SK-N-SH treated with all-trans-retinoic acid at 6 μM for 48 hours (cell line): ENCODE data around the gene ERFE.

Experiments
- ATAC-seq: fragments of 200-7000 bp; cut with Tn5 transposase; 3 replicates; pipeline ENCODE4 v1.9.1; 2020; ENCODE audit warnings: mild to moderate bottlenecking, moderate library complexity
- ARNTL ChIP-seq: fragments of 450-650 bp; formaldehyde crosslinking; IDR thresholded peaks from 2 replicates; pipeline ENCODE4 v1.5.0; 2020; ENCODE audit warnings: low read depth, mild to moderate bottlenecking, moderate library complexity, borderline replicate concordance
- BACH2 ChIP-seq: fragments of 250-450 bp; sonication (Bioruptor Pico); IDR thresholded peaks from 2 replicates; pipeline ENCODE4 v1.9.0; 2021; ENCODE audit warnings: mild to moderate bottlenecking, borderline replicate concordance
- CSDC2 ChIP-seq: fragments of 250-450 bp; sonication (Bioruptor Pico); IDR thresholded peaks from 2 replicates; pipeline ENCODE4 v1.5.0; 2020; ENCODE audit warnings: mild to moderate bottlenecking, moderate library complexity
- ESRRG ChIP-seq: fragments of 250-450 bp; sonication (Bioruptor Pico); IDR thresholded peaks from 2 replicates; pipeline ENCODE4 v1.6.1; 2021; ENCODE audit warnings: mild to moderate bottlenecking
- GLIS3 ChIP-seq: fragments of 250-450 bp; sonication (Bioruptor Pico); IDR thresholded peaks from 2 replicates; pipeline ENCODE4 v1.5.0; 2020; ENCODE audit warnings: mild to moderate bottlenecking, moderate library complexity
- ISL1 ChIP-seq: fragments of 250-450 bp; sonication (Bioruptor Pico); IDR thresholded peaks from 2 replicates; pipeline ENCODE4 v2.1.2; 2022; ENCODE audit warnings: mild to moderate bottlenecking, moderate library complexity
- OSR1 ChIP-seq: fragments of 250-450 bp; sonication (Bioruptor Pico); IDR thresholded peaks from 2 replicates; pipeline ENCODE4 v1.8.0; 2022; ENCODE audit warnings: moderate library complexity, mild to moderate bottlenecking, inconsistent platforms
- PPARA ChIP-seq: fragments of 250-450 bp; sonication (Bioruptor Pico); IDR thresholded peaks from 2 replicates; pipeline ENCODE4 v1.5.0; 2020; ENCODE audit warnings: mild to moderate bottlenecking, borderline replicate concordance
- RARB ChIP-seq: fragments of 250-450 bp; sonication (Bioruptor Pico); IDR thresholded peaks from 2 replicates; pipeline ENCODE4 v1.8.0; 2021; ENCODE audit warnings: mild to moderate bottlenecking, moderate library complexity
- SNAI2 ChIP-seq: fragments of 250-450 bp; sonication (Bioruptor Pico); IDR thresholded peaks from 2 replicates; pipeline ENCODE4 v1.5.0; 2020; ENCODE audit warnings: mild to moderate bottlenecking, moderate library complexity
- TCF4 ChIP-seq: fragments of 250-450 bp; sonication (Bioruptor Pico); IDR thresholded peaks from 2 replicates; pipeline ENCODE4 v1.8.0; 2021; ENCODE audit warnings: mild to moderate bottlenecking, moderate library complexity, borderline replicate concordance
- ZFP30 ChIP-seq: fragments of 450-650 bp; formaldehyde crosslinking; IDR thresholded peaks from 2 replicates; pipeline ENCODE4 v1.5.0; 2022; ENCODE audit warnings: mild to moderate bottlenecking, moderate library complexity
- ZNF565 ChIP-seq: fragments of 450-650 bp; formaldehyde crosslinking; conservative IDR thresholded peaks from 2 replicates; pipeline ENCODE4 v1.5.0; 2020; ENCODE audit warnings: low read depth, mild to moderate bottlenecking, moderate library complexity
- ZNF70 ChIP-seq: fragments of 450-650 bp; formaldehyde crosslinking; IDR thresholded peaks from 2 replicates; pipeline ENCODE4 v1.5.0; 2020; ENCODE audit warnings: mild to moderate bottlenecking, moderate library complexity
- ZNF8 ChIP-seq: fragments of 450-650 bp; formaldehyde crosslinking; IDR thresholded peaks from 2 replicates; pipeline ENCODE4 v1.5.0; 2020; ENCODE audit warnings: mild to moderate bottlenecking, moderate library complexity
- TF ChIP-seq, protein P1 (sequence below): fragments of 250-450 bp; sonication (Bioruptor Pico); IDR thresholded peaks from 2 replicates; pipeline ENCODE4 v1.8.0; 2020; ENCODE audit warnings: mild to moderate bottlenecking, moderate library complexity, borderline replicate concordance
- TF ChIP-seq, protein P2 (sequence below): fragments of 250-450 bp; sonication (Bioruptor Pico); IDR thresholded peaks from 2 replicates; pipeline ENCODE4 v1.5.1; 2021; ENCODE audit warnings: mild to moderate bottlenecking, moderate library complexity
- TF ChIP-seq, protein P3 (sequence below): fragments of 250-450 bp; sonication (Bioruptor Pico); IDR thresholded peaks from 2 replicates; pipeline ENCODE4 v1.5.0; 2020; ENCODE audit warnings: mild to moderate bottlenecking, moderate library complexity
- TF ChIP-seq, protein P4 (sequence below): fragments of 250-450 bp; sonication (Bioruptor Pico); IDR thresholded peaks from 2 replicates; pipeline ENCODE4 v1.5.1; 2020; ENCODE audit warnings: low read depth, mild to moderate bottlenecking, moderate library complexity
- TF ChIP-seq, protein P5 (sequence below): fragments of 250-450 bp; sonication (Bioruptor Pico); IDR thresholded peaks from 2 replicates; pipeline ENCODE4 v1.8.0; 2021; ENCODE audit warnings: low read depth, mild to moderate bottlenecking, moderate library complexity, borderline replicate concordance

ERFE gene

DNA sequence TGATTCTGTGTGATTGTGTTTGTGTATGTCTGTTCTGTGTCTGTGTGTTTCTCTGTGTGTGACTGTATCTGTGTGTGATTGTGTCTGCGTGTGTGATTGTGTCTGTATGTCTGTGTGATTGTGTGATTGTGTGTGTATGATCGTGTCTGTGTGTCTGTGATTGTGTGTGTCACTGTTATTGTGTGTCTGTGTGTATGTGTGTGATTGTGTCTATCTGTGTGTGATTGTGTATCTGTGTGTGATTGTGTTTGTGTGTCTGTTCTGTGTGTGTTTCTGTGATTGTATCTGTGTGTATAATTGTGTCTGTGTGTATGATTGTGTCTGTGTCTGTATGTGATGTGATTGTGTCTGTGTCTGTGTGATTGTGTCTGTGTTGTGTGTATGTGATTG lies 32.0 kb upstream of the ERFE start:
- TF ChIP-seq, protein P1, sequence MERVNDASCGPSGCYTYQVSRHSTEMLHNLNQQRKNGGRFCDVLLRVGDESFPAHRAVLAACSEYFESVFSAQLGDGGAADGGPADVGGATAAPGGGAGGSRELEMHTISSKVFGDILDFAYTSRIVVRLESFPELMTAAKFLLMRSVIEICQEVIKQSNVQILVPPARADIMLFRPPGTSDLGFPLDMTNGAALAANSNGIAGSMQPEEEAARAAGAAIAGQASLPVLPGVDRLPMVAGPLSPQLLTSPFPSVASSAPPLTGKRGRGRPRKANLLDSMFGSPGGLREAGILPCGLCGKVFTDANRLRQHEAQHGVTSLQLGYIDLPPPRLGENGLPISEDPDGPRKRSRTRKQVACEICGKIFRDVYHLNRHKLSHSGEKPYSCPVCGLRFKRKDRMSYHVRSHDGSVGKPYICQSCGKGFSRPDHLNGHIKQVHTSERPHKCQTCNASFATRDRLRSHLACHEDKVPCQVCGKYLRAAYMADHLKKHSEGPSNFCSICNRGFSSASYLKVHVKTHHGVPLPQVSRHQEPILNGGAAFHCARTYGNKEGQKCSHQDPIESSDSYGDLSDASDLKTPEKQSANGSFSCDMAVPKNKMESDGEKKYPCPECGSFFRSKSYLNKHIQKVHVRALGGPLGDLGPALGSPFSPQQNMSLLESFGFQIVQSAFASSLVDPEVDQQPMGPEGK (CRISPR knock-in tag): no peak
- TF ChIP-seq ESRRG (CRISPR knock-in tag) (no peak), TCF4 (CRISPR knock-in tag) (no peak), ARNTL (CRISPR knock-in tag) (no peak), CSDC2 (no peak), GLIS3 (CRISPR knock-in tag) (no peak)
- TF ChIP-seq, protein P2, sequence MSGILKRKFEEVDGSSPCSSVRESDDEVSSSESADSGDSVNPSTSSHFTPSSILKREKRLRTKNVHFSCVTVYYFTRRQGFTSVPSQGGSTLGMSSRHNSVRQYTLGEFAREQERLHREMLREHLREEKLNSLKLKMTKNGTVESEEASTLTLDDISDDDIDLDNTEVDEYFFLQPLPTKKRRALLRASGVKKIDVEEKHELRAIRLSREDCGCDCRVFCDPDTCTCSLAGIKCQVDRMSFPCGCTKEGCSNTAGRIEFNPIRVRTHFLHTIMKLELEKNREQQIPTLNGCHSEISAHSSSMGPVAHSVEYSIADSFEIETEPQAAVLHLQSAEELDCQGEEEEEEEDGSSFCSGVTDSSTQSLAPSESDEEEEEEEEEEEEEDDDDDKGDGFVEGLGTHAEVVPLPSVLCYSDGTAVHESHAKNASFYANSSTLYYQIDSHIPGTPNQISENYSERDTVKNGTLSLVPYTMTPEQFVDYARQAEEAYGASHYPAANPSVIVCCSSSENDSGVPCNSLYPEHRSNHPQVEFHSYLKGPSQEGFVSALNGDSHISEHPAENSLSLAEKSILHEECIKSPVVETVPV: no peak
- no peak for ATAC-seq

DNA sequence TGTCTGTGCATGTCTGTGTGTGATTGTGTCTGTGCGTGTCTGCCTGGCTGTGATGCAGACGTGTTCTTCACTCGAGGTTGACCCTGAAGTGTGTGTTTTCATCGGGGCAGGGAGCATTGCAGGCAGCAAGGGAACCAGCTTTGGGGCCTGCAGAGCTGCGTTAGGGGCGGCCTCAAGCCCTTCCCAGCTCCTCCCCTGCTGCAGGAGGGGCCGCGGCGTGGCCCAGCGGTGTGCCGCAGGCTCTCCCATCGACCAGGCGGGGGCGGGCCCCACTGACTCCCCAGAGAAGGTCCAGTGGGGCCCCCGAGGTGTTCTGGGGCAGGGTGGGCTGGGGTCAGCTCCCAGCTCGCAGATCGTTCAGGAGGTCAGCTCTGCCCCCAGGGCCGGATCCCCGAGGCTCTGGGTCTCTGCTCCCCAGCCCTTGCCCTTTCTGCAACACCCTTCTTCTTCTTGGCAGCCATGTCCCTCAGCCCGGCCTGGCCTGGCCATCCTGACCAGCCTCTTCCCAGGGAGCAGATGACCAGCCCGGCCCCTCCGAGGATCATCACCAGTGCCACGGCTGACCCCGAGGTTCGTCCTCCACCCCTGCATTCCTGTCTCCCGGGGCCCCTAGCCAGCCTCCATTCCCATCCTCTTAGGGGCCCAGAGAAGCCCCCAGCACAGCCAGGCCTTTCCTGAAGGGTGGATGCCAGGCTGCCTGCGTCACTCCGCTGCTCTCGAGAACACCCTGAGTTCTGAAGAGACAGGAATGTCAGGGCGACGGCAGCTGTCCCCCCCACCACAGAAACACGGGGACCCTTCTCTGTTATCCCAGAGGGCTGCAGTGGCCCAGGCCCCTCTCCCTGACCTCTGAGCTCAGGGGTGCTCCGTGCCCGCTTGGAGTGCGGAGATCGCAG lies 31.4 kb upstream of the ERFE start:
- ATAC-seq: 0 out of 3 replicates have a peak, but pooled peaks have one; percentile 10
- TF ChIP-seq, protein P3, sequence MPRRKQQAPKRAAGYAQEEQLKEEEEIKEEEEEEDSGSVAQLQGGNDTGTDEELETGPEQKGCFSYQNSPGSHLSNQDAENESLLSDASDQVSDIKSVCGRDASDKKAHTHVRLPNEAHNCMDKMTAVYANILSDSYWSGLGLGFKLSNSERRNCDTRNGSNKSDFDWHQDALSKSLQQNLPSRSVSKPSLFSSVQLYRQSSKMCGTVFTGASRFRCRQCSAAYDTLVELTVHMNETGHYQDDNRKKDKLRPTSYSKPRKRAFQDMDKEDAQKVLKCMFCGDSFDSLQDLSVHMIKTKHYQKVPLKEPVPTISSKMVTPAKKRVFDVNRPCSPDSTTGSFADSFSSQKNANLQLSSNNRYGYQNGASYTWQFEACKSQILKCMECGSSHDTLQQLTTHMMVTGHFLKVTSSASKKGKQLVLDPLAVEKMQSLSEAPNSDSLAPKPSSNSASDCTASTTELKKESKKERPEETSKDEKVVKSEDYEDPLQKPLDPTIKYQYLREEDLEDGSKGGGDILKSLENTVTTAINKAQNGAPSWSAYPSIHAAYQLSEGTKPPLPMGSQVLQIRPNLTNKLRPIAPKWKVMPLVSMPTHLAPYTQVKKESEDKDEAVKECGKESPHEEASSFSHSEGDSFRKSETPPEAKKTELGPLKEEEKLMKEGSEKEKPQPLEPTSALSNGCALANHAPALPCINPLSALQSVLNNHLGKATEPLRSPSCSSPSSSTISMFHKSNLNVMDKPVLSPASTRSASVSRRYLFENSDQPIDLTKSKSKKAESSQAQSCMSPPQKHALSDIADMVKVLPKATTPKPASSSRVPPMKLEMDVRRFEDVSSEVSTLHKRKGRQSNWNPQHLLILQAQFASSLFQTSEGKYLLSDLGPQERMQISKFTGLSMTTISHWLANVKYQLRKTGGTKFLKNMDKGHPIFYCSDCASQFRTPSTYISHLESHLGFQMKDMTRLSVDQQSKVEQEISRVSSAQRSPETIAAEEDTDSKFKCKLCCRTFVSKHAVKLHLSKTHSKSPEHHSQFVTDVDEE: no peak
- no peak for TF ChIP-seq ZFP30 (CRISPR knock-in tag)
- TF ChIP-seq, protein P4, sequence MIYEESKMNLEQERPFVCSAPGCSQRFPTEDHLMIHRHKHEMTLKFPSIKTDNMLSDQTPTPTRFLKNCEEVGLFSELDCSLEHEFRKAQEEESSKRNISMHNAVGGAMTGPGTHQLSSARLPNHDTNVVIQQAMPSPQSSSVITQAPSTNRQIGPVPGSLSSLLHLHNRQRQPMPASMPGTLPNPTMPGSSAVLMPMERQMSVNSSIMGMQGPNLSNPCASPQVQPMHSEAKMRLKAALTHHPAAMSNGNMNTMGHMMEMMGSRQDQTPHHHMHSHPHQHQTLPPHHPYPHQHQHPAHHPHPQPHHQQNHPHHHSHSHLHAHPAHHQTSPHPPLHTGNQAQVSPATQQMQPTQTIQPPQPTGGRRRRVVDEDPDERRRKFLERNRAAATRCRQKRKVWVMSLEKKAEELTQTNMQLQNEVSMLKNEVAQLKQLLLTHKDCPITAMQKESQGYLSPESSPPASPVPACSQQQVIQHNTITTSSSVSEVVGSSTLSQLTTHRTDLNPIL: no peak
- TF ChIP-seq RARB (CRISPR knock-in tag): no peak
- no peak for TF ChIP-seq OSR1
- no peak for TF ChIP-seq ZNF565 (CRISPR knock-in tag)
- TF ChIP-seq ZNF8: no peak
- TF ChIP-seq, protein P5, sequence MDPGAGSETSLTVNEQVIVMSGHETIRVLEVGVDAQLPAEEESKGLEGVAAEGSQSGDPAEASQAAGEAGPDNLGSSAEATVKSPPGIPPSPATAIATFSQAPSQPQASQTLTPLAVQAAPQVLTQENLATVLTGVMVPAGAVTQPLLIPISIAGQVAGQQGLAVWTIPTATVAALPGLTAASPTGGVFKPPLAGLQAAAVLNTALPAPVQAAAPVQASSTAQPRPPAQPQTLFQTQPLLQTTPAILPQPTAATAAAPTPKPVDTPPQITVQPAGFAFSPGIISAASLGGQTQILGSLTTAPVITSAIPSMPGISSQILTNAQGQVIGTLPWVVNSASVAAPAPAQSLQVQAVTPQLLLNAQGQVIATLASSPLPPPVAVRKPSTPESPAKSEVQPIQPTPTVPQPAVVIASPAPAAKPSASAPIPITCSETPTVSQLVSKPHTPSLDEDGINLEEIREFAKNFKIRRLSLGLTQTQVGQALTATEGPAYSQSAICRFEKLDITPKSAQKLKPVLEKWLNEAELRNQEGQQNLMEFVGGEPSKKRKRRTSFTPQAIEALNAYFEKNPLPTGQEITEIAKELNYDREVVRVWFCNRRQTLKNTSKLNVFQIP (CRISPR knock-in tag): no peak
- no peak for TF ChIP-seq ISL1 (CRISPR knock-in tag)
- TF ChIP-seq GLIS3 (CRISPR knock-in tag): no peak
- TF ChIP-seq ARNTL (CRISPR knock-in tag): no peak
- TF ChIP-seq PPARA (CRISPR knock-in tag): no peak
- TF ChIP-seq, protein P2: no peak
- TF ChIP-seq CSDC2: no peak
- TF ChIP-seq ESRRG (CRISPR knock-in tag): no peak
- TF ChIP-seq SNAI2 (CRISPR knock-in tag): no peak
- no peak for TF ChIP-seq ZNF70 (CRISPR knock-in tag)
- TF ChIP-seq, protein P1 (CRISPR knock-in tag): no peak
- TF ChIP-seq BACH2 (CRISPR knock-in tag): no peak
- TF ChIP-seq TCF4 (CRISPR knock-in tag): no peak
